ENCODE data around the gene MIB1. TPM values are rescaled to one million over a fixed set of nuclear protein-coding genes. Genes with fewer than 3 reads are reported as not detected.

Gene MIB1
- total and polyA plus RNA-seq, 2 donors (not counting 1 experiment from before 2014, with no cell fraction given), result 1.8 to 25.5 TPM

GRCh38 chr18:21762181-21762772 is 21.7 kb downstream of the MIB1 start:
- Histone ChIP-seq H3K27ac (ENCODE audit: low read length in 2 of 2) (no peak overlapping the region), H3K9me3 (ENCODE audit: control extremely low read depth in 1 of 3, control insufficient read depth in 2 of 3, insufficient read depth in 1 of 3, low read length in 2 of 3) (no peaks in the 10 kb centered on the region), H3K9ac (ENCODE audit: low read length) (no peak overlapping the region), H3K27me3 (replicated peaks in 1 of 4; ENCODE audit: control extremely low read depth in 1 of 4, control insufficient read depth in 3 of 4, insufficient read depth in 4 of 4, low read length in 3 of 4) (no peaks in the 10 kb centered on the region), H4K20me1 (ENCODE audit: control insufficient read depth, insufficient read depth, low read length, poor library complexity, severe bottlenecking) (no peaks in the 10 kb centered on the region), H3K36me3 (replicated peaks in 1 of 2; ENCODE audit: control extremely low read depth in 1 of 2, control insufficient read depth in 1 of 2, extremely low read depth in 1 of 2, insufficient read depth in 2 of 2, low read length in 1 of 2) (peaks cover 7 to 14% of the 10 kb centered on the region in 2 experiments), H3K4me1 (ENCODE audit: control insufficient read depth in 2 of 2, insufficient read depth in 2 of 2, low read length in 2 of 2) (peaks cover 0 to 3% of the 10 kb centered on the region in 2 donors), H3K4me3 (ENCODE audit: control extremely low read depth in 1 of 5, extremely low read depth in 1 of 5, insufficient read depth in 1 of 5, low read depth in 2 of 5, low read length in 4 of 5) (no peak overlapping the region), H3K79me2 (ENCODE audit: control insufficient read depth, insufficient read depth, low read length) (peaks cover 26% of the 10 kb centered on the region), H3K4me2 (replicated peaks; ENCODE audit: low read depth, low read length, poor library complexity, severe bottlenecking) (no peak overlapping the region), H2AFZ (ENCODE audit: insufficient read depth, low read depth, low read length, poor library complexity, severe bottlenecking) (no peak overlapping the region)
- Mint-ChIP-seq H3K27ac (no peak overlapping the region), H3K4me1 (peaks cover 10% of the 10 kb centered on the region), H3K4me3 (no peak overlapping the region), H3K9me3 (ENCODE audit: insufficient read depth) (peaks cover 3% of the 10 kb centered on the region), H3K27me3 (no peaks in the 10 kb centered on the region)
- ATAC-seq (ENCODE audit: low read depth), result no peak
- ChIA-PET POLR2A (no interaction called here), CTCF (no interaction called here)
- intact Hi-C loops (cut with micrococcal nuclease), result no loop called here
- TF ChIP-seq CTCF (IDR thresholded peaks at IDR 0.05) (no peak), EZH2 (IDR thresholded peaks at IDR 0.05; ENCODE audit: borderline replicate concordance, insufficient read depth, low read depth, low read length, poor library complexity, severe bottlenecking) (no peak)
- DNase-seq, result no peak

DNA sequence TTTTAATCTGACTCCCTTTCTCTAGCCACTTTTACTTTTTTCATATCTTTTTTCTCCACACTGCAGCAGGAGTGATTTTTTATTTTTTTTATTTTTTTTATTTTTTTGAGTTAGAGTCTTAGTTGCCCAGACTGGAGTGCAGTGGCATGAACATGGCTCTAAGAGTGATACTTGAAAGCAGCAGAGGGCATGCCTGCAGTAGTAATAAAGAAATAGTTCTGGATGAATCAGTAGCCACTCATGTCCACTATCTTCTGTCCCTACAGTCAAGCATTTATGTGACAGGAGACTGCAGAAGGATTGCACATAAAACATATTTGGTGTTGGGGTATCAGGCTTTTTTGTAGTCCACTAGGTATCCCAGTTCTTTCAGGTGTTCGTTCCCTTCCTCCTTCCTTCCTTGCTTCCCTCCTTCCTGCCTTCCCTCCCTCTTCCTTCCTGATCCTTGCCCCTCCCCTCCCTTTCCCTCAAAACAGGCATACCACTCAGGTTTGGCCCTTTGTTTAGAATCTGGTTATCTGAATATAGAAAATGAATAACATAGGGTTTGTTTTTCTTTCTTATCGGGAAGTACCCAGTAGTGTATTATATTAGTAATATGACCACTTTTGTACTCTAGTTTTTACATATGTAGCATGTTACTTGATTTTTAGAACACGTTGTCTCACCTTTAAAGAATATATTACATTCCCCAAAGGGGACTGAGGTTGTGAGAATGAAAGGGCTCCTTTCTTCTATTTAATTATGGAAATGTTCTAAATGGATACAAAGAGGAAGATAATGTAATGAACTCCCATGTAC is 23.5 kb downstream of the MIB1 start:
- POLR2A ChIA-PET, result interaction anchor here (0.7 kb wide), 1 partner anchor 78 kb away, joined by 4 read pairs; no protein-coding TSS in a partner anchor

More for the DNA sequence above, 23.5 kb downstream of the MIB1 start:
- Mint-ChIP-seq H3K9me3 (ENCODE audit: insufficient read depth) (peaks cover 5% of the 10 kb centered on the region), H3K4me1 (peaks cover 10% of the 10 kb centered on the region), H3K4me3 (no peak overlapping the region), H3K27ac (no peak overlapping the region), H3K27me3 (no peaks in the 10 kb centered on the region)
- Histone ChIP-seq H4K20me1 (ENCODE audit: control insufficient read depth, insufficient read depth, low read length, poor library complexity, severe bottlenecking) (no peaks in the 10 kb centered on the region), H3K79me2 (ENCODE audit: control insufficient read depth, insufficient read depth, low read length) (peaks cover 18% of the 10 kb centered on the region), H3K9me3 (ENCODE audit: control extremely low read depth in 1 of 3, control insufficient read depth in 2 of 3, insufficient read depth in 1 of 3, low read length in 2 of 3) (no peaks in the 10 kb centered on the region), H3K4me3 (ENCODE audit: control extremely low read depth in 1 of 5, extremely low read depth in 1 of 5, insufficient read depth in 1 of 5, low read depth in 2 of 5, low read length in 4 of 5) (no peak overlapping the region), H3K4me2 (replicated peaks; ENCODE audit: low read depth, low read length, poor library complexity, severe bottlenecking) (no peak overlapping the region), H3K27me3 (replicated peaks in 1 of 4; ENCODE audit: control extremely low read depth in 1 of 4, control insufficient read depth in 3 of 4, insufficient read depth in 4 of 4, low read length in 3 of 4) (no peaks in the 10 kb centered on the region), H2AFZ (ENCODE audit: insufficient read depth, low read depth, low read length, poor library complexity, severe bottlenecking) (no peak overlapping the region), H3K9ac (ENCODE audit: low read length) (no peak overlapping the region), H3K27ac (ENCODE audit: low read length in 2 of 2) (no peak overlapping the region), H3K36me3 (replicated peaks in 1 of 2; ENCODE audit: control extremely low read depth in 1 of 2, control insufficient read depth in 1 of 2, extremely low read depth in 1 of 2, insufficient read depth in 2 of 2, low read length in 1 of 2) (peaks cover 11 to 24% of the 10 kb centered on the region in 2 experiments), H3K4me1 (ENCODE audit: control insufficient read depth in 2 of 2, insufficient read depth in 2 of 2, low read length in 2 of 2) (peaks cover 0 to 3% of the 10 kb centered on the region in 2 donors)
- CTCF ChIA-PET, result no interaction called here
- ATAC-seq (ENCODE audit: low read depth), result no peak
- TF ChIP-seq CTCF (IDR thresholded peaks at IDR 0.05), result no peak
- TF ChIP-seq EZH2 (IDR thresholded peaks at IDR 0.05; ENCODE audit: borderline replicate concordance, insufficient read depth, low read depth, low read length, poor library complexity, severe bottlenecking), result no peak
- intact Hi-C loops (cut with micrococcal nuclease), result no loop called here
- DNase-seq, result no peak
- WGBS (ENCODE audit: insufficient coverage), result no CpG with 5 or more reads among the region's 3 CpGs
